ENCODE data around the gene SH3TC1.

GRCh38 chr4:8241211-8241779, 42.2 kb downstream of the SH3TC1 start:
- TF ChIP-seq CTCF (IDR thresholded peaks at IDR 0.05) (no peak), POLR2A (IDR thresholded peaks at IDR 0.05) (no peak)
